Measurements from ENCODE around the gene SPTBN4. TPM values are rescaled to one million over a fixed set of nuclear protein-coding genes. Genes with fewer than 3 reads are reported as not detected.
A peak's percentile ranks its signal among the peaks of the same experiment; 100 is the strongest.

SPTBN4 gene
- total RNA-seq, 1 donor from 2014 or later = 3.4 TPM

DNA sequence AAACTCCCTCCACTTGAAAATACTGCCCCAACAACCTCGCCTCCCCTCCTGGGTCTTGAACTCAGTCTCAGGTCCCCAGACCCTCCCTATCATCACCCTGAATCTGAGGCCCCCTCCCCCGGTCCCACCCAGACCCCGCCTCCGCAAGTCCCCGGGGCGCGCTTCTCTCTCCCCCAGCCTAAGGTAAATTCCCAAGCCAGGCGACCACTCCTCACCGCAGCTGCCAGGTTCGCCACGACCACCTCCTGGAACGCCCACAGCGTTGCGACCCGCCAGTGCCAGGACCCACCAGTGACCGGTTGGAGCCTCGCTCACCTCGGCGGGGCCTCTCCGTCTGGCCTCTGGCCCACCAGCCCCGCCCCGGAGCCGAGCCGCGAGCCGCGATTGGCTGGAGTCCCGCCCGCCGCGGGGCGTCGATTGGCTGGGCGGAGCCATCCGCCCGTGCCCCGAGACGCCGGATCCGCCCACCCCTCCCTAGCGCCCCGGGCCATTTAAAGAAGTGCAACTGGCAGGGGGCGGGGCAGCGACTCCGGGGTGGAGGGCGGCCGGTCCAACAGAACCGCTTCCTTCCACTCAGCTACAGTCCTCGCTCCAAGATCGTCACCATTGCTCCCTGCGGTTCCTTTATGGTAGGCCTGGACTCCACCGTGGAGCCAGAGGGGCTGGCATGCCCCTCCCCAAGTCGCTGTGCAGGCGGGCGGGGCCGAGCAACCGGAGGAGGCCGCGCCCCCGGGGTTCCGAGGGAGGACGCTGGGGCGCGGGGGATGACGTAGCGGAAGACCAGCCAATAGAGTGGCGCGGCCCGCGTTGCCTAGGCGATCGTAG, 22.6 kb upstream of the SPTBN4 start, which contains the start of gene SERTAD3:
SERTAD3 (minus strand) TSS at position 336 of the 825 bp plus-strand sequence. CDS start 2,255 bp downstream, outside the sequence.
- H3K4me3 Mint-ChIP-seq = peak within 1 kb of the TSS; percentile 96
- peaks cover 13% of the 10 kb centered on the region for H3K36me3 Mint-ChIP-seq
- no peaks in the 10 kb centered on the region for H3K27me3 Mint-ChIP-seq (ENCODE audit: low read depth)
- H3K27ac Mint-ChIP-seq = peak within 1 kb of the TSS; percentile 99
- no peaks in the 10 kb centered on the region for H3K9me3 Mint-ChIP-seq
- peaks cover 34% of the 10 kb centered on the region for H3K4me1 Mint-ChIP-seq
- no peak for TF ChIP-seq CTCF (IDR thresholded peaks at IDR 0.05; ENCODE audit: unreplicated experiment)
- peak; percentile 98 to 99 for DNase-seq (ENCODE audit: low spot score in 2 of 2, unreplicated experiment in 2 of 2)

DNA sequence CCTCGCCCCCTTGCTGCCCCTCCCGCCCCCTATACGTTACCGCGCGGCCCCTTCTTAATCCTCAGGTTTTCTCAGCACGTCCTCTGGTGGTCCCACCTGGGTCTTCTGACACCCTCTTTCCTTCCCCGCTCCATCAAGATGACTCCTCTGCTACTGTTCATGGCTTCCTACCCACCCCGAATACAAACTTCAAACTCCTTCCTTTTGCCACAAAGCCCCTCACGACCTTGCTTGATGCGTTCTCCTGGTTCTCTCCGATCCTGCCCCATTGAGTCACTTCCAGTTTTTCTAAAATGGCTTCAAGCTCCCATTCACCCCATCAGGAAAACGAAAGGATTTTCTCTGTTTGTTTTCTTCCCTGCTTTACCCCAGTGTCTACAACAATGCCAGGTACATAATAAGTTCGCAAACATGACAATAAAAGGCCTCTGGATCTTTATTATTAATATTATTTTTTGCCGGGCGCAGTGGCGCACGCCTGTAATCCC, 21.9 kb upstream of the SPTBN4 start:
- H3K4me3 Mint-ChIP-seq = peak overlapping the region; percentile 96

DNA sequence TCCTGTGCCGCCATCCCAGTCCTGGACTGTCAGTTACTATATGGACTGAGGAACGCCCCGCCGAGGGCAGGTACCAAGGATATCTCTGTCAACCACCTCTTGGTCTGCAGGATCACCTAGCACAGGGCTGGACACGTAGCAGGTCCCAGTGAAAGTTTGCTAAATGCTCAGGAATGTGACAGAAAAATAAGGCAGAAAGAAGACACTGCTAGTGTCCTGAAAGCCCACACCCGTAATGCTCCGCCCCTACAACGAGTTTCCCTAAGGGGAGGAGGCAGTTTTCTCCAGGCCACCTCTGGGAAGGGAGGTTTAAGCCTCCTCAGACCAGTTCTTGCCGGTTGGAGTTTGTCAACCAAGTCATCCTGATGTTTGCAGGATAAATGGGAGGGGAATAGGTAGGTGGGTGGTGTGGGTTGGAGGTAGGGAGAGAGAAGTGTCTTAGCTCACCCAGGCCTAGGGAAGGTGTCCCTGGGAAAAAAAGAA, 21.0 kb upstream of the SPTBN4 start:
- H3K9me3 Mint-ChIP-seq = no peaks in the 10 kb centered on the region
- peak overlapping the region; percentile 53 for H3K4me3 Mint-ChIP-seq
- H3K27ac Mint-ChIP-seq = peak overlapping the region; percentile 92
- no peaks in the 10 kb centered on the region for H3K27me3 Mint-ChIP-seq (ENCODE audit: low read depth)
- no peak for TF ChIP-seq CTCF (IDR thresholded peaks at IDR 0.05; ENCODE audit: unreplicated experiment)
- H3K4me1 Mint-ChIP-seq = peaks cover 34% of the 10 kb centered on the region
- peaks cover 14% of the 10 kb centered on the region for H3K36me3 Mint-ChIP-seq
- no peak for DNase-seq (ENCODE audit: low spot score in 2 of 2, unreplicated experiment in 2 of 2)

More for the DNA sequence above, 21.9 kb upstream of the SPTBN4 start:
- Mint-ChIP-seq H3K4me1 (peaks cover 34% of the 10 kb centered on the region), H3K36me3 (peaks cover 18% of the 10 kb centered on the region), H3K9me3 (no peaks in the 10 kb centered on the region), H3K27ac (peak overlapping the region; percentile 99), H3K27me3 (ENCODE audit: low read depth) (no peaks in the 10 kb centered on the region)
- TF ChIP-seq CTCF (IDR thresholded peaks at IDR 0.05; ENCODE audit: unreplicated experiment) = peak; percentile 21
- DNase-seq (ENCODE audit: low spot score in 2 of 2, unreplicated experiment in 2 of 2) = no peak

DNA sequence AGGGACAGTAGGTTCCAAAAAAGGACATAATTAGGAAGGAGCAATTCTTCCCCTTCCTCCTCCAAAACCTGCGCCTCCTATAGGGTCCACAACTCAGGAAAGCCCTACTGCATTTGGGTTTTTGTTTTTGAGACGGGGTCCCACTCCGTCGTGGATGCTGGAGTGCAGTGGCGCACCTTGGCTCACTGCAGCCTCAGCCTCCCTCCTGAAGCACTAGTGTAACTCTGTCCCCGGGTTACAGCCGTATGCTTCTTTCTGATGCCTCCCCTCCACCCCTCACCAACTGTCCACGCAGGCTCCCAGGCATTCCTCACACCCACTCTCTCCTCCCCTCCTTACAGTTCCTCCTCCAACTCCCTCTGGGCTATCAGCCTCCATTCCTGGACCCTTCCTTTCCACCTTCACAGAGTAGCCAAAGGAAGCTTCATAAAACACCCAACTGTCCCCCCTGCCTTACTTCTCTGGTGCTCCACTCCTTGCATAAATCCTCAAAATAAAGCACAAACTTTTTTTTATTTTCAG, 20.5 kb upstream of the SPTBN4 start:
- Mint-ChIP-seq H3K27me3 (ENCODE audit: low read depth) (no peaks in the 10 kb centered on the region), H3K9me3 (no peaks in the 10 kb centered on the region), H3K4me1 (peaks cover 29% of the 10 kb centered on the region), H3K36me3 (peaks cover 13% of the 10 kb centered on the region), H3K27ac (peak overlapping the region; percentile 92), H3K4me3 (no peak overlapping the region)
- DNase-seq (ENCODE audit: low spot score in 2 of 2, unreplicated experiment in 2 of 2) = no peak
- no peak for TF ChIP-seq CTCF (IDR thresholded peaks at IDR 0.05; ENCODE audit: unreplicated experiment)

DNA sequence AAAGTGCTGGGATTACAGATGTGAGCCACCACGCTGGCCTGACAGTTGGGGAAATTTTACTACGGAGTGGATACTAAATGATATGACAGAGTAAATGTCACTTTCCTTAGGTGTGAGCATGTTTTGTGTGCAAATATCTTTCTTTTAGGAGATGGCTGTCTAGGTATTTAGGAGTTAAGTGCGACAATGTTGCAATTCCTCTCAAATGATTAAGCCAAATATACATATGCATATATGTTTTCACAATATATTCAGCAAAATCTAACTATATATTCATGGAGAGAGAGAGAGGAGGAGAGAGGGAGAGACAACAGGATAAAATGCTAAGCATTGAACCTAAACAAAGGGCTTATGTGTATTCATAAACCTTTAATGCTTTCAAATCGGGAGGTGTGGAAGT, 17.3 kb upstream of the SPTBN4 start:
- Mint-ChIP-seq H3K36me3 (peaks cover 11% of the 10 kb centered on the region), H3K27me3 (ENCODE audit: low read depth) (no peaks in the 10 kb centered on the region), H3K4me1 (peaks cover 21% of the 10 kb centered on the region), H3K27ac (no peak overlapping the region), H3K9me3 (no peaks in the 10 kb centered on the region), H3K4me3 (no peak overlapping the region)
- no peak for DNase-seq (ENCODE audit: low spot score in 2 of 2, unreplicated experiment in 2 of 2)
- TF ChIP-seq CTCF (IDR thresholded peaks at IDR 0.05; ENCODE audit: unreplicated experiment) = no peak

All from mesothelial cell of epicardium (in vitro differentiated cells).